Measurements from ENCODE around the gene GNL3L.

- TF ChIP-seq CTCF (conservative IDR thresholded peaks at IDR 0.05; ENCODE audit: low read length) = no peak
- TF ChIP-seq EZH2phosphoT487 (IDR thresholded peaks at IDR 0.05; ENCODE audit: borderline replicate concordance) = no peak
Observed at GRCh38 chrX:54560411-54560810, 30.4 kb downstream of the GNL3L start.
